HG03442 (cell line): ENCODE measurements around the gene SYNDIG1L.
A peak's percentile ranks its signal among the peaks of the same experiment; 100 is the strongest.
"Not testable (repeated sequence)": the region's sequence is repeated elsewhere in the genome, so short reads cannot be mapped to it uniquely, and the experiment has no call there.

Source experiments
- ATAC-seq: cut with Tn5 transposase; IDR thresholded peaks from one replicate; pipeline ENCODE4 v1.9.1; 2021; ENCODE audit warnings: mild to moderate bottlenecking, moderate library complexity; ENCODE audit not compliant: unreplicated experiment

SYNDIG1L gene

GRCh38 chr14:74403619-74404417 is 22.2 kb downstream of the SYNDIG1L start:
- no peak for ATAC-seq

DNA sequence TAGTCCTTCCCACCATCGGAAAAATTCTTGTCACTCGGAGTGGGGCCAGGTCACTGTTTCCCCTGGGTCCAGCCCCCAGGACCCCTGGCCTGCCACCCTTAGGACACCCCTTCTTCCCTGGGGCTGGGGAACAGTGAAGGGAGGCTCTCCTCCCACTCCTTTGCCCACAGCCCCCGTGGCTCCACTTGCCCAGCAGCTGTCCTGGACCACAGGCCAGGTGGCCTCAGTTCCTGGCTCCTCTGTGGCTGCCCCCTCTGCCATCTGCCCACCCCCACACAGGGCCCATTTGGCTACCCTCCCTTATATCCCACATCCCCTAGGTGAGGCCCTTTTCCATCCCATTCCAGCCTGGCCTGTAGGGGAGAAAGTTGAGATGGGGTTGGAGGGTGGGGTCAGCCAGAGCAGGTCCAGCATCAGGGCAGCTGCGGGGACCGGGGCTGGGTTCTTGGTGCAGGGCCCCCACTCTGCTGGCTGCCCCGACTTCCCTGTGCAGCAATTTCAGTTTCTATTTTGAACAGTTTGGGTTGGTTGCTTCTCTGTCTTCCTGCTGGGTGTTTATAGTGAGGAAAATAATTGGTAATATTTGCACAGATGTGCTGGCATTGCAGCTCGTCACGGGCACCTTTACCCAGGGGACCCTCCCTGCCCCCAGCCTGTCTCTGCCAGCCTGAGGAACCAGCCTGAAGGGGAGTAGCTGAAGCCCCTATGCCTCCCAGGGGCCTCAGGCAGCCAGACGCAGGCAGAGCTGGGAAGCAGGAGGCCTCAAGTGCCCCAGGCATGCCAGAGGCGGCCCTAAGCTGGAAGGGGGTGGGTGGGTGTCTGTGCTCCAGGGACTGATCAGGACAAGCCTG is 23.4 kb downstream of the SYNDIG1L start:
- ATAC-seq, result no peak

DNA sequence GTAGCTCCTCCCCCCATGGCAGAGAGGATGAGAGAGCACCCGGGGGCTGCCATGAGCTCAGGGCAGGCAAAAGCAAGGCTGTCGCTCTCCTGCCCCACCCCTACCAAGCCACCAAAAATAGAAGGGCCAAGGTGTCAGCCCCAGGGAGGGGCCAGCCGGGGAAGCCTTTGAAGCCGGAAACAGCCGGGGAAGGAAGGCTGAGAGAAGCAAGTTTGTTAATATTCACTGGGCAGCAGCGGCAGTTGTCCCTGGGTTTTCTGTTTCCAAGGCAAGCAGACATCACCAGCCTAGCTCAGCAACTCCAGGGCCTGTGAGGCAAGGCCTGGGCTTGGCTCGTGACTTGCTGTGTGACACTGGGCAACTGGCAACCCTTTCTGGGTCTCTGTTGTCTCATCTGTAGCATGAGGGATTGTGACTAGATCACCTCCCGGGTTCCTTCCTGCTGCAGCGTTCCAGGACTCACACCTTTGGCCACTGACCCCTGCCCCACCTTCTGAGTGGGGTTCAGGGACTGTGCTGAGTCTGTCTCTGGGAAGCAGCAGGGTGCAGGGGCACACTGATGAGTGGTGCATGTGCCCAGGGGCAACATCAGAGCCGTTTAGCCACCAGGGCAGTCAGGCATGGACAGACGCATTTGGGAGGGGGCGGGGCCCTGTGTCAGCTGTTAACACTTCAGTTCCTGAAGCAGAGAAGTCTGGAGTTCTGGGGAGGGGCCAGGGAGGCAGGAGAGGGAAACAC is 24.3 kb downstream of the SYNDIG1L start:
- peak; percentile 82 for ATAC-seq

- ATAC-seq, result peak; percentile 11
Observed at GRCh38 chr14:74400919-74401503, 25.0 kb downstream of the SYNDIG1L start.

DNA sequence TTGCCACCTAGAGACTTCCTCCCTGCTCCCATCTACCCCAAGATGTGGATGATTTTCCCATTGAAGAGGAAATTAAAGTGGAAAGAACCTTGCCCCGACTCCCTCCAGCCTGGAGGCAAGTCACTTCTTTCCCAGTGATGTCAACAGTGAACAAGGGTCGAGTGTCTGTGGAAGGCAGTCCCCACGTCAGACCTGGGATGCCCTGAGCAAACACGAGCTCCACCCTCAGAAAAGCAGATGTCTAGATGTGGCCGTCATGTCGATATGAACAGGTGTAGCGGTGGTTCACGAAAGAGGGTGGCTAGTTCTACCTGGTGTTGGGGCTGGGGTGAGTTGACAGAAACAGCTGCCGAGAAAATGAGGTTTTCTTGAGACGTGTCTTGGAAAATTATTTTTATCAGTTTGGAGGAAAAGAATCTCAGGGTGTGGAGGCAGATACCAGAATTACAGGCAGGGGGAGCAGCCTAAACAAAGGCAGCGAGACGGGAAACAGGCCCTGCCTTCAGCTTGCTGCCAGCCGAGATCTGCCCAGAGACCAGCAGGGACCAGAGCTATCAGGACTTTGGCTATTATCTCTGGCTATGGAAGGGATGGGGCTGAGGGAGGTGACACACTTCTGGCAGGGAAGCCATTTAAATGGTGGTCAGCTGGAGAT is 25.9 kb downstream of the SYNDIG1L start:
- ATAC-seq, result no peak

- no peak for ATAC-seq
Observed at GRCh38 chr14:74395094-74395493, 30.9 kb downstream of the SYNDIG1L start.

DNA sequence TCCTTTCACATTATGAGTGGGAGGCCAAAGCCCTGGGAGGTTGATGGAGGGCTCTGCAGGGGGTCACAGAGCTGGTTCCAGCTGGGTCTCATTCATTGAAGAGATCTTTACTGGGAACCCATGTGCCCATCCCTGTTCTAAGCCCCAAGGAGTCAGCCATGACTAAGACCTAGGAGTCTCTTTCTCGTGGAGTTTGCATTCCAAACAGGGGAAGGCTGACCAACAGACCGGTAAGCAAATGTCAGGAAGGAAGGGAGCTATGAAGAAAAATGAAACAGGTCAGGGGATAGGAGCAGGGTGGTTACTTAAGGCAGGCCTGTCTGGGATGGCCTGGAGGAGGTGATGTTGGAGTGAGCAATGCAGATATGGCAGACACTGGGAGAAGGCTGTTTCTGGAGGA is 31.5 kb downstream of the SYNDIG1L start:
- ATAC-seq, result no peak

DNA sequence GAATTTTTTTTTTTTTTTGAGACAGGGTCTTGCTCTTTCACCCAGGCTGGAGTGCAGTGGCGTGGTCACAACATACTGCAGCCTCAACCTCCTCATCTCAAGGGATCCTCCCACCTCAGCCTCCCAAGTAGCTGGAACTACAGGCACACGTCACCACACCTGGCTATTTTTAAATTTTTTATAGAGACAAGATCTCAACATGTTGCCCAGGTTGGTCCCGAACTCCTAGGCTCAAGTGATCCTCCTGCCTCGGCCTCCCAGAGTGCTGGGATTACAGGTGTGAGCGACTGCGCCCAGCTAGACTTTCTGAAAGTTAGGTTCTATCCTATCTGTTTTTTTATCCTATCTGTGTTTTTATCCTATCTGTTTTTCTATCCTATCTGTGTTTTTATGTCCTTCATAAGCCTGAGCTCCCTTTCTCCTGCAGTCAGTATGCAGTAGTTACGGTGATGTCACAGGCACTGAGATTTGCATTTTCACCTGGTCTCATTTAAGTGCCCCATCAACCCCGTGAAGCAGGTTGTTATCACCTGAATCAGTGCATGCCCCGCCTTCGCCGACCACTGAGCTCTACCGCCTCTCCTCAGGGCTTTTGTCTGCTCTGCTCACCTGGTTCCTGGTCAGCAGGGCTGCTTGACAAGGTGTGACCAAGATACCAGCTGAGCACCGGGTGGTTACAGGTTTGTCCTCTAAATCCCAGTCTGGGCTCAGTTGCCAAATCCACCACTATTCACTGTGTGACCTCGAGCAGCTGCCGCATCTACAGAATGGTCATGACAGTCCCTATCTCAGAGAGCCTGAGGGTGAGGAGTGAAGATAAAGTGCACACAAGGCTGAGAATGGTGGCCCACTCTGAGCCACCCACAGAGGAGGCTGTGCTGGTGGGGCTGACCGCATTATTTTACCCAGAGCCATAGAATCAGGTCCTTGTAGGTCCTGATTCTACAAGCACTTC is 33.1 kb downstream of the SYNDIG1L start:
- no peak for ATAC-seq

DNA sequence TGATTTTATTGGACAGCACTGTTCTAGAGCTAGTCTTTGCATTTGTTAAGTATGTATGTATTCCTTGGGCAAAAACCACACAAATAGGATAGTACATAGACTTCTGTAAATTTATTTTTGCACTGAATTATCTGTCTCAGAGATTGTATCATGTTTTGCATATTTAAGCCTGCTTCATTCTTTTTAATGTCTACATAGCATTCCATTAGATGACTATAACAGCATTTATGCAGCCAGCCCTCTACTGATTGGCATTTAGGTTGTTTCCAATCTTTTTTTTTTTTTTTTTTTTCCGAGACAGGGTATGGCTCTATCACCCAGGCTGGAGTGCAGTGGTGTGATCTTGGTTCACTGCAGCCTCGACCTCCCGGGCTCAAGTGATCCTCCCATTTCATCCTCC is 34.5 kb downstream of the SYNDIG1L start:
- ATAC-seq, result no peak

- not testable (repeated sequence) for ATAC-seq
Observed at GRCh38 chr14:74390505-74390904, 35.5 kb downstream of the SYNDIG1L start.

DNA sequence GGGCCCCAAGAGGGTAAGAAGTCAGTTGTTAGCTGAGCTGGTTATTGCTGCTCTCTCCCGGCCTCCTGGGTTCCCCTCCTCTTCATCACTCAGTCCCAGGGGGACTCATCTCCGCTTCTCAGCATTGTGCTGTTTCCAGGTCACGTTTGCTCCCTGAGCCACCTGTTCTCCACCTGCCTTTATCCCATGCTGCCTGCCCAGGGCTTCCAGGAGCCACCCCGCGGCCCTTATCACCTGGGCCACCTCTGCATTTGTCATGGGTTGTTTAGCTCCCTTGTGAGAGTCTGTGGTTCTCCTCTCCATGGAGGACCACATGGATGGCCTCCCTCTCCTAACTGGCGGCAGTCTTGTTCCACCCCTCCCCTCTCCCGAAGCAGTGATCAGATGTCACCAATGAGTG is 36.0 kb downstream of the SYNDIG1L start:
- no peak for ATAC-seq

GRCh38 chr14:74382231-74382630 is 43.8 kb downstream of the SYNDIG1L start:
- ATAC-seq, result no peak

GRCh38 chr14:74381571-74381970 is 44.4 kb downstream of the SYNDIG1L start:
- ATAC-seq, result not testable (repeated sequence)

GRCh38 chr14:74380845-74381244 is 45.2 kb downstream of the SYNDIG1L start:
- no peak for ATAC-seq

DNA sequence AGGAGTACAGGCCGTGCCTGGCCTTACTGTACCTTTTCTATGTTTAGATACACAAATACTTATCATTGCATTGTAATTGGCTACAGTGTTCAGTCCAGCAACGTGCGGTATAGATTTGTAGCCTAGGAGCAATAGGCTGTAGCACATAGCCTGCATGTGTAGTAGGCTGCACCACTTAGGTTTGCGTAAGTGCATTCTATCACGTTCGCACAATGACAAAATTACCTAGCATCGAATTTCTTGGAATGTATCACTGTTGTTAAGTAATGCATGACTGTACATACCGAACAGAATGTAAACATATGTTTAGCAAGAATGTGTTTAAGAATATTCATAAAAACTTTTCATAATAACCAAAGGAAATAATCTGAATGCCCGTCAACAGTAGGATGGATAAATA is 45.8 kb downstream of the SYNDIG1L start:
- ATAC-seq, result no peak

GRCh38 chr14:74377976-74378690 is 47.9 kb downstream of the SYNDIG1L start:
- ATAC-seq, result no peak

DNA sequence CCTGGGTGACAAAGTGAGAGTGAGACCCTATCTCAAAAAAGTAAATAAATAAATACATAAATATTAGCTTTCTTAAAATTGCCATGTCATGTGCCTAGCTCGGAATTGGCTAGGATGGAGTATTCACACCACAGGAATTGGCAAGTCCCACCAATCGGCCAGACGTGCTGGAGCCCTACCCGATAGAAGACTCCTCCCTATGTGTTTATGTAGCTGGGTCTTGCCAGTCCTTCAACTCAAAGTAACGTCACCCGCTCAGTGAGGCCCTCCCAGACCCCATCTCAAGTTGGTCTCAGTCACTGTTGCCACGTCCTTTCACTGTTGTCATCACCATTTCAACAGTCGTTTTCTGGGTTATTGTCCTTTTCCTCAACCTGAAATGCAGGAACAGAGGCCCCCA is 57.6 kb downstream of the SYNDIG1L start:
- no peak for ATAC-seq

- no peak for ATAC-seq
Observed at GRCh38 chr14:74368026-74368425, 58.0 kb downstream of the SYNDIG1L start.
